Muscle of leg (tissue), 11 donors: ENCODE data around the gene NXF3. TPM values are rescaled to one million over a fixed set of nuclear protein-coding genes. Genes with fewer than 3 reads are reported as not detected.
"Not testable (repeated sequence)": the region's sequence is repeated elsewhere in the genome, so short reads cannot be mapped to it uniquely, and the experiment has no call there.

Experiments
- DNase-seq: peaks from one replicate; pipeline ENCODE4 v3.0.0; 2013
- H3K27ac ChIP-seq: one replicate; pipeline ENCODE4 v1.5.1; 2013; ENCODE audit warnings: mild to moderate bottlenecking, low read length, control low read depth
- H3K27me3 ChIP-seq: one replicate; pipeline ENCODE4 v1.6.1; 2013; ENCODE audit warnings: low read length; ENCODE audit not compliant: control insufficient read depth, insufficient read depth
- H3K36me3 ChIP-seq: one replicate; pipeline ENCODE4 v1.6.1; 2013; ENCODE audit warnings: low read length; ENCODE audit not compliant: control insufficient read depth, insufficient read depth
- H3K4me1 ChIP-seq: one replicate; pipeline ENCODE4 v1.6.1; 2013; ENCODE audit warnings: low read length; ENCODE audit not compliant: control insufficient read depth, insufficient read depth
- H3K4me3 ChIP-seq: one replicate; pipeline ENCODE4 v1.5.1; 2013; ENCODE audit warnings: low read length, control low read depth
- H3K9me3 ChIP-seq: replicated peaks from 2 replicates; pipeline ENCODE4 v1.6.1; 2013; ENCODE audit warnings: low read depth, low read length; ENCODE audit not compliant: control insufficient read depth
- WGBS: methylation state at CpG from one replicate; pipeline ENCODE4 v1.1.5; 2013; ENCODE audit warnings: missing lambda C conversion rate; ENCODE audit not compliant: insufficient coverage; 5-methylcytosine and 5-hydroxymethylcytosine counted together
- polyA plus RNA-seq, 8 donors: library from polyadenylated mRNA; unstranded; fragments of 120-200 nt; gene quantifications; one replicate each; pipeline versions ENCODE4 v1.2.1 to v1.2.3, GENCODE V29; 2013; ENCODE audit warnings: inconsistent platforms in 1 of 8, low replicate concordance in 1 of 8; ENCODE audit not compliant: insufficient read length in 8 of 8, insufficient read depth in 1 of 8
- total RNA-seq: library from RNA; stranded (reverse); fragments of 120-200 nt; gene quantifications from one replicate; pipeline ENCODE4 v1.2.4, GENCODE V29; 2013

NXF3 gene
- total and polyA plus RNA-seq, 9 donors = 0.08 to 0.39 TPM; not detected in 7

GRCh38 chrX:103061486-103061885, 31.5 kb downstream of the NXF3 start:
- Histone ChIP-seq H3K27ac (no peak overlapping the region), H3K4me1 (no peaks in the 10 kb centered on the region), H3K9me3 (no peaks in the 10 kb centered on the region), H3K27me3 (peaks cover 10% of the 10 kb centered on the region), H3K4me3 (no peak overlapping the region), H3K36me3 (no peaks in the 10 kb centered on the region)
- WGBS = no CpG with 5 or more reads among the region's 3 CpGs
- DNase-seq = no peak

- no peaks in the 10 kb centered on the region for H3K36me3 ChIP-seq
- H3K4me3 ChIP-seq = no peak overlapping the region
- H3K27ac ChIP-seq = no peak overlapping the region
- no peak for DNase-seq
- 88% methylated on average over 1 of the region's 2 CpGs for WGBS
- no peaks in the 10 kb centered on the region for H3K4me1 ChIP-seq
- H3K9me3 ChIP-seq = no peaks in the 10 kb centered on the region
- H3K27me3 ChIP-seq = peaks cover 3% of the 10 kb centered on the region
Measured at GRCh38 chrX:103056902-103057301, 36.0 kb downstream of the NXF3 start.

GRCh38 chrX:103052625-103053024, 40.3 kb downstream of the NXF3 start:
- Histone ChIP-seq H3K27me3 (peaks cover 3% of the 10 kb centered on the region), H3K27ac (no peak overlapping the region), H3K36me3 (no peaks in the 10 kb centered on the region), H3K9me3 (no peaks in the 10 kb centered on the region), H3K4me1 (no peaks in the 10 kb centered on the region), H3K4me3 (no peak overlapping the region)
- DNase-seq = no peak

- 21% methylated on average over 7 of the region's 8 CpGs for WGBS
- H3K36me3 ChIP-seq = no peaks in the 10 kb centered on the region
- no peaks in the 10 kb centered on the region for H3K9me3 ChIP-seq
- no peak overlapping the region for H3K4me3 ChIP-seq
- H3K27ac ChIP-seq = no peak overlapping the region
- peaks cover 3% of the 10 kb centered on the region for H3K27me3 ChIP-seq
- H3K4me1 ChIP-seq = no peaks in the 10 kb centered on the region
- no peak for DNase-seq
Measured at GRCh38 chrX:103051260-103051789, 41.6 kb downstream of the NXF3 start.

GRCh38 chrX:103033371-103033770, 59.6 kb downstream of the NXF3 start:
- not testable (repeated sequence) for H3K4me3 ChIP-seq, H3K4me1 ChIP-seq, H3K36me3 ChIP-seq, H3K27me3 ChIP-seq, DNase-seq, H3K27ac ChIP-seq, H3K9me3 ChIP-seq
- WGBS = no CpG with 5 or more reads among the region's 1 CpG

Other genes with a start within 250 kb of the NXF3 start
- gene RAB40AL, start 155.9 kb downstream of the NXF3 start, total RNA-seq = 0.31 TPM
- under 1 TPM in 3 of 8 donors, not detected in 5; 0.18 to 0.22 (median 0.20) TPM for gene RAB40AL, start 155.9 kb downstream of the NXF3 start, polyA plus RNA-seq
- gene BEX1, start 29.0 kb downstream of the NXF3 start, total RNA-seq = 0.49 TPM
- 1 to 10 TPM in 7 of 8 donors, under 1 TPM in 1; 0.74 to 3.0 (median 2.0) TPM for gene BEX1, start 29.0 kb downstream of the NXF3 start, polyA plus RNA-seq
- 26.5 TPM for gene BEX4, start 122.0 kb upstream of the NXF3 start, total RNA-seq
- gene BEX4, start 122.0 kb upstream of the NXF3 start, polyA plus RNA-seq = 10 to 100 TPM; 32.1 to 56.0 (median 41.7) TPM
- gene TCEAL8, start 162.0 kb upstream of the NXF3 start, total RNA-seq = 121 TPM
- gene TCEAL8, start 162.0 kb upstream of the NXF3 start, polyA plus RNA-seq = 100 to 1,000 TPM; 100 to 145 (median 106) TPM
- gene TCEAL5, start 183.6 kb upstream of the NXF3 start, total RNA-seq = 2.9 TPM
- gene TCEAL5, start 183.6 kb upstream of the NXF3 start, polyA plus RNA-seq = 10 to 100 TPM in 1 of 8 donors, 1 to 10 TPM in 7; 4.6 to 12.6 (median 6.7) TPM
- 35.5 TPM for gene BEX2, start 217.8 kb upstream of the NXF3 start, total RNA-seq
- 10 to 100 TPM; 26.6 to 45.8 (median 37.7) TPM for gene BEX2, start 217.8 kb upstream of the NXF3 start, polyA plus RNA-seq
- gene TCEAL7, start 237.1 kb upstream of the NXF3 start, total RNA-seq = 155 TPM
- 100 to 1,000 TPM; 184 to 391 (median 272) TPM for gene TCEAL7, start 237.1 kb upstream of the NXF3 start, polyA plus RNA-seq